Large intestine (tissue), 3 donors: ENCODE results near the gene ADAMTSL2. TPM values are rescaled to one million over a fixed set of nuclear protein-coding genes. Genes with fewer than 3 reads are reported as not detected.

Experiments used
- DNase-seq, 2 donors: peaks; one replicate each; pipeline versions ENCODE4 v3.0.0 to v3.0.0-alpha.2; 2013
- H3K27ac ChIP-seq: one replicate; pipeline ENCODE4 v1.5.1; 2013; ENCODE audit warnings: low read length
- H3K27me3 ChIP-seq: 2 replicates; pipeline ENCODE4 v1.6.1; 2013; ENCODE audit warnings: low read length; ENCODE audit not compliant: control insufficient read depth, insufficient read depth
- H3K36me3 ChIP-seq: 2 replicates; pipeline ENCODE4 v1.6.1; 2013; ENCODE audit warnings: low read length; ENCODE audit not compliant: control insufficient read depth, insufficient read depth
- H3K4me1 ChIP-seq: one replicate; pipeline ENCODE4 v1.6.1; 2013; ENCODE audit warnings: low read length; ENCODE audit not compliant: control insufficient read depth, insufficient read depth
- H3K4me3 ChIP-seq: one replicate; pipeline ENCODE4 v1.5.1; 2013; ENCODE audit warnings: low read length
- H3K9me3 ChIP-seq: one replicate; pipeline ENCODE4 v1.6.1; 2013; ENCODE audit warnings: mild to moderate bottlenecking, low read depth, low read length, moderate library complexity; ENCODE audit not compliant: control insufficient read depth
- WGBS: methylation state at CpG from one replicate; pipeline ENCODE4 v1.1.5; 2013; ENCODE audit warnings: low lambda C conversion rate; ENCODE audit not compliant: insufficient coverage; 5-methylcytosine and 5-hydroxymethylcytosine counted together
- polyA plus RNA-seq: library from polyadenylated mRNA; unstranded; fragments of 120-200 nt; gene quantifications from one replicate; pipeline ENCODE4 v1.2.1, GENCODE V29; 2013

Gene ADAMTSL2
- polyA plus RNA-seq, 1 donor = 0.69 TPM

GRCh38 chr9:133598978-133599377, 64.5 kb downstream of the ADAMTSL2 start:
- Histone ChIP-seq H3K9me3 (peaks cover 39% of the 10 kb centered on the region), H3K27ac (no peak overlapping the region), H3K36me3 (no peaks in the 10 kb centered on the region), H3K4me1 (no peaks in the 10 kb centered on the region), H3K4me3 (no peak overlapping the region), H3K27me3 (peaks cover 8% of the 10 kb centered on the region)
- WGBS = no CpG with 5 or more reads among the region's 7 CpGs
- no peak for DNase-seq

DNA sequence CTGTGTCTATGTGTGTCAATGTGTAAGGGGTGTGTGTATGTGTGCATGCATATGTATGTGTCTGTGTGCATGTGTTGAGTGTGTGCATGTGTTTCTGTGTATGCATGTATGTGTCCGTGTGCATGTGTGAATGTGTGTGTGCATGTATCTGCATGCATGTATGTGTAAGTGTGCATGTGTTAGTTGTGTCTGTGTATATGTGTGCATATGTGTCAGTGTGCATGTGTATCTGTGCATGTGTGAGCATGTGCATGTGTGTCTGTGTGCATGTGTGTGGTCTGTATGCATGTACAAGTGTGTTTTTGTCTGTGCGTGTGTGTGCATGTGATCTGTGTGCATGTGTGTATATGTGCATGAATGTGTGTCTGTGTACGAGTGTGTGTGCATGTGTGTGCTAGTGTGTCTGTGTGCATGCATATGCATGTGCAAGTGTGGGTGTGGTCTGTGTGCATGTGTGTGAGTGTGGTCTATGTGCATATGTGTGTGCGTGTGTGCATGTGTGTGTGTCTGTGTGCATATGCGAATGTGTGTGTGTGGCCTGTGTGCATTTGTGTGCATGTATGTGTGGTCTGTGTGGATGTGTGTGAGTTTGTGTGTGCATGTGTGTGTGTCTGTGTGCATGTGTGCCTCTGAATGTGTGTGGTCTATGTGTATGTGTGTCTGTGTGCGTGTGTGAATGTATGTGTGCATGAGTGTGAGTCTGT, 65.1 kb downstream of the ADAMTSL2 start:
- no peak for DNase-seq
- Histone ChIP-seq H3K36me3 (no peaks in the 10 kb centered on the region), H3K27me3 (peaks cover 8% of the 10 kb centered on the region), H3K27ac (no peak overlapping the region), H3K4me1 (no peaks in the 10 kb centered on the region), H3K9me3 (peaks cover 39% of the 10 kb centered on the region), H3K4me3 (no peak overlapping the region)
- WGBS = no CpG with 5 or more reads among the region's 6 CpGs

GRCh38 chr9:133600739-133601138, 66.2 kb downstream of the ADAMTSL2 start:
- no CpG with 5 or more reads among the region's 7 CpGs for WGBS
- H3K27ac ChIP-seq = no peak overlapping the region
- H3K4me3 ChIP-seq = no peak overlapping the region
- H3K36me3 ChIP-seq = no peaks in the 10 kb centered on the region
- H3K27me3 ChIP-seq = peaks cover 11% of the 10 kb centered on the region
- no peak for DNase-seq
- peaks cover 37% of the 10 kb centered on the region for H3K9me3 ChIP-seq
- H3K4me1 ChIP-seq = no peaks in the 10 kb centered on the region

GRCh38 chr9:133601746-133602145, 67.2 kb downstream of the ADAMTSL2 start:
- Histone ChIP-seq H3K27me3 (peaks cover 20% of the 10 kb centered on the region), H3K36me3 (no peaks in the 10 kb centered on the region), H3K9me3 (peaks cover 29% of the 10 kb centered on the region), H3K27ac (no peak overlapping the region), H3K4me1 (no peaks in the 10 kb centered on the region), H3K4me3 (no peak overlapping the region)
- no peak for DNase-seq
- WGBS = no CpG with 5 or more reads among the region's 10 CpGs

DNA sequence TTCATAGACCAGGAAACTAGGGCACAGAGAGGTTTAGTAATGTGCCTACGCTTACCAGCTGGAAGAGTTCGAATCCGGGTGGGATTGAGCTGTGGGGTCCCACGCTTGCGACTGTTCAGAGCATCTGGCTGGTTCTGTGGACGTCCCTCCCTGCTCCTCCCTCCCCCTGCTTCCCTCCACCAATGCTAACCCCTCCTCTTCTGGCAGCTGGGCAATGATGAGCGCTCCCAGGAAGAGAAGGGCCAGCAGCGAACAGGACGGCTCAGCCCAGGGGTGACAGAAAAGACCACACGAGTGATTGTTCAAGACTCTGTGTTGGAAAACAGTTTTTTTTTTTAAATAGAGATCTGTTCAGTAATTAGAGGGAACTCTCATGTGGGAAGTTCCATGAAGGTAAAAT, 67.8 kb downstream of the ADAMTSL2 start:
- no CpG with 5 or more reads among the region's 10 CpGs for whole genome bisulfite sequencing
- Histone ChIP-seq H3K4me1 (no peaks in the 10 kb centered on the region), H3K27me3 (peaks cover 25% of the 10 kb centered on the region)

GRCh38 chr9:133603135-133603927, 68.8 kb downstream of the ADAMTSL2 start:
- Histone ChIP-seq H3K4me3 (no peak overlapping the region), H3K27ac (no peak overlapping the region), H3K27me3 (peaks cover 35% of the 10 kb centered on the region), H3K36me3 (no peaks in the 10 kb centered on the region), H3K9me3 (peaks cover 15% of the 10 kb centered on the region), H3K4me1 (no peaks in the 10 kb centered on the region)
- DNase-seq = no peak
- no CpG with 5 or more reads among the region's 14 CpGs for WGBS

More for the DNA sequence above, 67.8 kb downstream of the ADAMTSL2 start:
- Histone ChIP-seq H3K4me3 (no peak overlapping the region), H3K9me3 (peaks cover 25% of the 10 kb centered on the region), H3K36me3 (no peaks in the 10 kb centered on the region), H3K27ac (no peak overlapping the region)
- no peak for DNase-seq

DNA sequence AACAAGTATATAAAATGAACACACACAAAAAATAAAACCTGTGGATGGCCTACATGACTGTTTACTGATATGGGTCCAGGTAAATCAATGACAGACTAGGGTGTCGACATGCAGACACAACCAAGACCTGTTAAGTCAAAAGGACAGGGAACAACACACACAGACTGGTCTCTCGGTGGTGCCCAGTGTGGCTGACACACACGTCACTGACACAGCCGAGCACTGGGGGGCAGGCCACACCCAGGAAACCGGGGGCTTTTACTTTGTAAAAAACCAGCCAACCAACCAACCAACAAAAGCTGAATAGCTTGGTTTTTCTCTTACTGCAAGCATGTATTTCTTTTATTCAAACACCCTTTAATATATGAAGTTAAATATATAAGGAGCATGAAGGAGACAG, 69.7 kb downstream of the ADAMTSL2 start:
- peaks cover 41% of the 10 kb centered on the region for H3K27me3 ChIP-seq

DNA sequence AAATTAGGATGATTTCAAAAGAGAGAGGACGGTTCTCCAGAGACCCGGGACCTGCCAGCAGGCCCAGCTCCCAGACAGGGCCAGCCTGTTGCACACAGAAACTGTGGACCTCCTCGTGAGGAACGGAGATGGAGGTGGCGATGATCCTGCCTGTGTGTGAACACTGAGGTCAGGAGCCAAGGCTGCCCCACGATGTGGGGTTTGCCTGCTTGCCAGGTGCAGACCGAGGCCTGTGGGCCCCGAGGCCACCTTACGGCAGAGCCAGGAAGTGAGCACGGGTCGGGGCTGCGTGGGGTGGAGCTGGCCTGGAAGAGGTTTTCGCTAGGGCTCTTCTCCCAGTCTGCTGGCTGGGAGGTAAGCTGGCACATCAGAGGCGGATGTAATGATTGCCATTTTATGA, 70.4 kb downstream of the ADAMTSL2 start:
- no peak overlapping the region for H3K27ac ChIP-seq
- H3K27me3 ChIP-seq = peaks cover 46% of the 10 kb centered on the region

More for the DNA sequence above, 69.7 kb downstream of the ADAMTSL2 start:
- no peaks in the 10 kb centered on the region for H3K4me1 ChIP-seq
- H3K36me3 ChIP-seq = no peaks in the 10 kb centered on the region
- no peak for DNase-seq
- H3K4me3 ChIP-seq = no peak overlapping the region
- peaks cover 6% of the 10 kb centered on the region for H3K9me3 ChIP-seq
- no CpG with 5 or more reads among the region's 5 CpGs for WGBS
- H3K27ac ChIP-seq = no peak overlapping the region

DNA sequence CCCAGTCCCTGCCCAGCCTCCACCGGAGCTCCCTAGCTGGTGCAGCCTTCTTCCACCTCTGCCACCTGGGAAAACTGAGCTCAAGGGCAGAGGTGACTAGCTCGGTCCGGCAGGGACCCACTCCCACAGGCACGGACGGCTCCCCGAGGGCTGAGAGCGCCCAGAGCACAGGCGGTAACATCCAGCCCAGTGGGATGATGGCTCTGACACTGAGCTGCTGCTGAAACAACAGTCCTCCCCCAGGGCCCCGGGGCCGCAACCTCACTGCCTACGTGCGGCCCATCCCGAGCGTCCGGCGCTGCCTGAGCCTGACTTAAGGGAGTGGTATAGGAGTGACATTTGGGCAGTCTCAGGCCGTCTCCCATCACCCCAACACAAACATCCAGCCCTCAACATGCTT, 70.9 kb downstream of the ADAMTSL2 start:
- H3K36me3 ChIP-seq = no peaks in the 10 kb centered on the region
- H3K27me3 ChIP-seq = peaks cover 49% of the 10 kb centered on the region
- WGBS = no CpG with 5 or more reads among the region's 17 CpGs
- H3K4me3 ChIP-seq = no peak overlapping the region
- no peaks in the 10 kb centered on the region for H3K9me3 ChIP-seq
- no peak overlapping the region for H3K27ac ChIP-seq
- no peaks in the 10 kb centered on the region for H3K4me1 ChIP-seq
- DNase-seq = no peak

More for the DNA sequence above, 70.4 kb downstream of the ADAMTSL2 start:
- Histone ChIP-seq H3K36me3 (no peaks in the 10 kb centered on the region), H3K4me1 (no peaks in the 10 kb centered on the region), H3K9me3 (peaks cover 1% of the 10 kb centered on the region), H3K4me3 (no peak overlapping the region)
- no CpG with 5 or more reads among the region's 14 CpGs for WGBS
- DNase-seq = no peak

GRCh38 chr9:133605856-133606707, 71.6 kb downstream of the ADAMTSL2 start:
- WGBS = no CpG with 5 or more reads among the region's 16 CpGs
- Histone ChIP-seq H3K9me3 (no peaks in the 10 kb centered on the region), H3K4me3 (no peak overlapping the region), H3K27me3 (peaks cover 55% of the 10 kb centered on the region), H3K36me3 (no peaks in the 10 kb centered on the region), H3K4me1 (no peaks in the 10 kb centered on the region), H3K27ac (no peak overlapping the region)
- no peak for DNase-seq
